Measurements from ENCODE around the gene CMIP.

The CMIP gene

DNA sequence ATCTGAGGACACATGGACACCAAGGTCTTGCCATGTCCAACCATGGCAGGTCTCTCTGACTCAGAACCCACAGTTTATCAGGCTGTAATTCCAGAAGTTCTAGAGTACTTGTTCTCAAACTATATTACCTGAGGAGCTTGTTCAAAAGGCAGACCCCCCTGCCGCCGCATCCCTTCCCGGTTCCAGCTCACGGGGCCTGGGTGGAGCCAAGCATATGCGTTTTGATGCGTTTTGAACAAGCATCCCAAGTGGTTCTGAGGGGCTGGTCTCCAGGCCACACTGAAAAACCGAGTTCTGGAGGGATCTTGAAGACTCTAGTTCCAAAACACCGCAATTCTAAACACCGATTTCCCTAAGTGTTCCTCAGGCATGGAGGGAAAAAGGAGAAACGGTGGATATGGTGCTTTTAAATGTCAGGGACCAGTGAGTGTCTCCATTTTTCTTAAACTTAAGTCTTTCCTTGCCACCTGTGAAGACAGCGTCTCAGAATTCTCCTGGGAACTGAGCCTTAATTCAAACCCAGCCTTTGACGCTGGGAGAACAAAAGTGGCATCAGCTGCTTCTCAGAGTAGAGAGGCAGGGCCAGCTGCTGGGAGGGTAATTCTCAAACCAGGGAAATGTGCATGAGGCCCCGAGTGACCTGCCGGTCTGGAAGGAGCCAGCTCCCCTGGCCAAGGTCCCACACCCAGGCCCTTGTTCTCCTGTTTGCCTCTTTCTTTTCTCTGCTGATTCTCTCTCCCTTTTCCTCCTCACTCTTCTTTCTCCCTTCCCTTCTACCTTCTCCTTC is 250.1 kb downstream of the CMIP start:
- no peak for DNase-seq

DNA sequence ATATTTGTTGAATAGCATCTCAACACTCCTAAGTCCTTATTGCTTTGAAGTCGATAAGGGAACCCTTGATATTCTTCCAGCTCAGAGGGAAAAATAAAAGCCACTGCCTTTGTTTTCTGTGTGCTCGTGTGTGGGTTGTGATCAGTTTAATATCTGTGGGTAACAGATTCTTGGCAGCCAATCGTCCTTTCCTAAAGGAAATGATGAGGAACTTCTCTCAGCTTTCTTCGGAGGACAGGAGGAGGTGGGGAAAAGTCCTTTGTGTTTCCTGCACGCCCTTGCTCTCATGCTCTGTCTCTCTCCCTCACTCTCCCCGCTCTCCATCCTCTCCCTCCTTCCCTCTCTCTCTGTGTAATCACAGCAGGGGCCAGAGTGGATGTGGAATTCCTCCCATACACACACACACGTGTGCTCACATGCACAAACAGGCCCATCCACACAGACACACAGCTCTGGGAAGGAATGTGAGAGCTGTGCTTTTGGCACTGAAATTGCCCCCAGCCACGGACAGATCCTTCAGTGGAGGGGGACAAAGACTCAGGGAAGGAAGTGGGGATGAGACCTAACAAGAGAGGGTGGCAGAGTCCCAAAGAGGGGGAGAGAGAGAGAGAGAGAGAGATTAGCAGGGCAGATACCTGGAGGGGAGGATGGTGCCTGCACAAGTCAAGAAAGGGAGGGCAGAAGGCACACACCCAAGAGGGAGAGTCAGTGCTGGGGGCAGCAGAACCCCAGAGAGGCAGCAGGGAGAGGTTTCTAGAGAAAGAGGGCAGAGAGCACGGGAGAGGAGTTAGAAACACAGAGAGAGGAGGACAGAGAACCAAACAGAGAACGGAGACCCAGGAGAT is 250.9 kb downstream of the CMIP start:
- DNase-seq, result no peak

DNA sequence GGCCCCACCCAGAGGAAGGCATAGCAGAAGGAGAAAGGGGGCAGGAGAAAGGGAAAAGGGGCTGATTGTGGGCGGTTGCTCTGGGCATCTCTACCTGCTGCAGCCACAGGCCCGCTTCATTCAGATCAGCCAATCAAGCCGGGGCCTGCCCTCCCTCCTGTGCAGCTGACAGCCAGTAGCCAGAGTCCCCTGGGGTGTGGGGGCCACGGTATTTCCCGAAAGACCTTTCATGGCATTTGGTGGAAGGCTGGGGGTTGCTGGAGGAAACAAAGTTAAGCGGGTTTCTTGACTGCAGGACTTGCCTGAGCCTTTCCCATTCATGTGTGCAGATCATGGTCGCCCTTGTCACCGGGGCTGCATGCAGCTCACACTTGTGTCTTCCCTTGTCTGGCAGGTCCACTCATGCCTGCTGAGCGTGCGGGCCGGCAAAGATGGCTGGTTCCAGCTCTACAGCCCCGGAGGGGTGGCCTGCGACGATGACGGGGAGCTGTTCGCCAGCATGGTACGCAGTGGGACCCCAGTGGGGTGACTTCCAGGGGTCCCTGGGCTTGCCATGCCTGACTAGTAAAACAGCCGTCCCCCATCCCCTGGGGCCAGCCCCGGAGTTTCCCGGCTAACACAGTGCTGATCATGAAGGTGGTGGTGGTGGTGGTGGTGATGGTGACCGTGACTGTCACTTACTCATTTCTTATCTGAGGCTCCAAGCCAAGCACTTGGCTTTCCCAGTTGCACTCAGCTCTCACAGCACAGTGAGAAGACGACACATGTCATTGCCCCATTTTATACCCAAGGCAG is 251.8 kb downstream of the CMIP start:
- DNase-seq, result no peak

DNA sequence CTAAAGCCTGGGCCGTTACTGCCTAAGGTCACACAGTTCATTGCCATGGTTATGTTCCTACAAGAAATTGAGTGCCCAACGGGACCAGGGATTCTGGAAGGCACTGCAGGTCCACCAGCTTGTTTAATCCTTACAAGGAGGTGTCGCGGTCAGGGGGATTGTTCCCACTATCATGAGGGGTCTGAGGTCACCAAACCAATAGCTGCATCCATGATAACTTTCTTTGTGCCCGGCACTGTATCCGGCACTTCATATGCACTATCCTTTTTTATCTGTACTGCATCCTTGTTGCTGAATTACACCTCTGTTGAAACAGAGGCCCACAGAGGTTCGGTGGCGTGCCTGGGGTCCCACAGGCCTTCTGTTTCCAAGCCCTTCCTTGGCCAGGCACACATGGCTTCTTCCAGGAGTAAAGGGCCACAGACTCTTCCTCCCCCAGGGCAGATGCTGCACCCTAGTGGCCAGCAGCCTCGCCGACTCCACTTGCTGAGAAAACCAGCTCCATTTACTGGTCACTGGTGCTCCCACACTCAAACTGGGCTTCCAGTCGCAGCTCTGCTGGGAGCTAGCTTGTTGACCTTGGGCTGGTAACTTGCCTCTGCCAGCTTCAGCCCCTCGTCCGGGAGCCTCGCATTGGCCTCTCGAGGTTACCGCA is 252.5 kb downstream of the CMIP start:
- peak; percentile 50 for DNase-seq

DNA sequence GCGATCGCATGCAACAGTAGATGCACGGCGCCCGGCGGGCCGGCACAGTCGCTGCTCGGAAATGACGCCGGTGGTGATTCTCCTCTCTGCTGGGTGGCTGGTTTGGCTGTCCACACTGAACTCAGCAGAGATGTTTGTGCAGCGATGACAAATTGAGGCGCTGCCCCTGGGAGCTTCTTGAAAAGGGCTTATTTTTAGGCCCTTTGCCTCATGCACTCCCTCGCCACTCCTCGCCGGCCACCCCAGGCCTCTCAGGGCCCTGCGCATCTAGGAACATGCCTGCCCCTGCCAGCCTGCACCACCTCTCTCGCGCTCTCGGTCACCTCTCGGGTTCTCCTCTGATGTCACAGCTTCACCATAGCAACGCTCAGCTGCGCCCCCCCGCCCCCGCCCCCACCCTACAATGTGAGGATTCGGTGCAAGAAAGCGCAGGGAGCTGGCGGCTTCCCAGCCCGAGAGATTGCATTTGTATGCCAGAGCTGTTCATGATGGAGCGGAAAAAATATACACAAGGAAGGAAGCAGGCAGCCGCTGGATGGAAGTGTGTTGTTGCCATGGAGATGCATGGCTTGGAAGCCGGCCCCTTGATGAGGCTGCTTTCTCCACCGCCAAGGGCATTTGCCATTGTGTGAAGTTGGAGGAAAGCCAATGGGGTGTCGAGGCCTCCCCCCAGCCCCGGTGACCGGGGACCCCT is 253.2 kb downstream of the CMIP start:
- DNase-seq, result no peak

DNA sequence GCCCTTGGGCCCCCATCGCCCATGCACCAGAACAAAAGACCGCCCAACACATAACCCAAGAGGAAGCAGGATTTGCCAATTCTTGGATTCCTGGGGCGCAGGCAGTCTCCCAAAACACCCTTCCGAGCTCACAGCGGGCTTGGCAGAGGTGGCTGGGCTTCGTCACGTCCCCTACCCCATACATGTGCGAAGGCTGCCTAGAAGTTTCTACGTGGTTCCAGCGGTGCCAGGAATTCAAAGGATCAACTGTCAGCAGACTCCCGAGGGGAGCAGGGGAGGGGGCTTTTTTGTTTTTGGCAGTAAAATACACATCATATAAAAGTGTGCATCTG is 253.7 kb downstream of the CMIP start:
- no peak for DNase-seq

GRCh38 chr16:81699596-81699995 is 255.0 kb downstream of the CMIP start:
- DNase-seq, result no peak

DNA sequence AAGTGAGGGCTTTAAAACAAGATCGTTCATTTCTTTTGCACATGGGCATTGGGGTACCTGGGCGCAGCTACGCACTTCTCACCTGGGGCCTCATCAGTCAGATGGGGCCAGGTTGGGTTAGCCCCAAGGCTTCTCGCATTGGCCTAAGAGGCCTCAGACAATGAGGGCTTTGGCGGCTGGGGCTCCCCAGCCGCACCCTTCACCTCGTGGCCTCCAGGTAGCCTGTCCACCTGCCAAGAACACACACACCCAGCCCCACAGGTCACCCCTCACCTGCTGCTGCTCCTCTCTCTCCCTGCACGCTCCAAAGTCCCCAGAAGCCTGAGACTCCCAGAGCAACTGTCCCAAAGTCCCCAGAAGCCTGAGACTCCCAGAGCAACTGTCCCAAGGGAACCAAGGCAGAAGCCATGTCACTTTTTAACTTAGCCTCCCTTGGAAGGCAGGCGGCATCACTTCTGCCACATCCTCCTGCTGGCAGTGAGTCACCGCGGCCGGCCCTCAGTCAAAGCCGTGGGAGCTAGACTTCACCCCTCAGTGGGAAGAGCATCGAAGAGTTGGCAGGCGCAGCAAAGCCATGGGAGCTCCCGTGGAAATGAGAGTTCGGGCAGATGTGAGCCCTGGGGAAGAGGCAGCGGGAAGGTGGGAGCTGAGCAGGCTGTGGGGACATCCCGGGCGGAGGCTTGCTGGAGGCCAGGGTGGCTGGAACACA is 255.6 kb downstream of the CMIP start:
- DNase-seq, result no peak

DNA sequence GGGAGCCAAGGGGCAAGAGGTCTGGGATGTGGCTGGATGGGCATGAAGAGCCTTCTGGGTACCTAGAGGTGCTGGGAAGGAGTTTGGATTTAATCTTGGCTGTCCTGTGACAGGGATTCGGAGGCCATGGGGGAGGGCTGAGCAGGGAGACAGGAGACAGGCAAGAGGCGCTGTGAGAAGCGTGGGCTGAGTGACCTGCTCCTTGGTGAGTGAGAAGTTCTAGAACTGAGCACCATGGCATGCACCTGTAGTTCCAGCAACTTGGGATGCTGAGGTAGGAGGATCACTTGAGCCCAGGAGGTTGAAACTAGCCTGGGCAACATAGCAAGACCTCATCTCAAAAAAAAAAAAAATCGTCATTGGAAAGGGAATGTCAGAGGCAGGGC is 256.2 kb downstream of the CMIP start:
- no peak for DNase-seq

GRCh38 chr16:81701296-81701970 is 256.8 kb downstream of the CMIP start:
- no peak for DNase-seq

- no peak for DNase-seq
Measured at GRCh38 chr16:81702506-81702905, 257.9 kb downstream of the CMIP start.

DNA sequence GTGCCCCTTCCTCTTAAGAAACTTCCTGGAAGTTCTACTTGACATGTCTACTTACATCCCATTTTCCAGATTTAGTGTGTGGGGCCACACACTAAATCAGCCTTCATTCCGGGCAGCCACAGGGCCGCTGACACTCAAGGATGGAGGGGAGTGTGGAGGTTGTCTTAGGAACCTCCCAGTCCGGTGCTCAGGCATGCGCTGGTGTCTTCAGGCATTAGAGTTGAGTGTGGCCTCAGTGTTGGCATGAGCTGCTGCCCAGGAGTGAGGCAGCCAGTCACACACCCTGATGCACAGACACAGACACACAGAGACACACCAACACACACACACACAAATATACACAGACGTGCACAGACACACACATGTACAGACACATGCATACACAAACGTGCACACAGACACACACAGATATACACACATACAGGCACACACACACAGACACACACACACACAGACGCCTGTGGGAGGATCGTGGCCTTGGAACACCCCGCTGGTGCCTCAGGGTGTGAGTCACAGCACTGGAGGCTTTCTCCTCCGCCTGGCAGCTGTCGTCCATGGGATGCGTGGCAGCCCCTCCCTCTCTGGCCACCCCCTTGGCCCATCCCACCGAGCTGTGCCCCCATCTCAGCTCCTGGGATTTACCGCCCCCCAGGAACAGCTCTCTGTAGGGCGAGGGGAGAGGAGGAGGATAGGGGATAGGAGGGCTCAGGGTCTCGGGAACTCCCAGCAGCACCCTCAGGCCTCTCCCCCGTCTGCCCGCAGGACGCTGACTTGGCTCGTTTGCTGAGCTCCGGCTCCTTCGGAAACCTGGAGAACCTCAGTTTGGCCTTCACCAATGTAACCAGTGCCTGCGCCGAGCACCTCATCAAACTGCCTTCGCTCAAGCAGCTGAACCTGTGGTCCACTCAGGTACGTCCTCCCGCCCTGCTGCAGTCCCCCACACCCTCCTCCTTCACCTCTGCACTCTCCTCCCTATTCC is 258.9 kb downstream of the CMIP start:
- no peak for DNase-seq

GRCh38 chr16:81705261-81705660 is 260.7 kb downstream of the CMIP start:
- no peak for DNase-seq

GRCh38 chr16:81706327-81707295 is 262.0 kb downstream of the CMIP start:
- no peak for DNase-seq

GRCh38 chr16:81707411-81708265 is 263.0 kb downstream of the CMIP start:
- DNase-seq, result no peak

- DNase-seq, result no peak
Measured at GRCh38 chr16:81708266-81709015, 263.8 kb downstream of the CMIP start.

Measured in activated CD4-positive, alpha-beta T cell treated with anti-CD3 and anti-CD28 coated beads, Interleukin-2, amount 50 U/mL, for 16 hours (primary cell).